ENCODE measurements around the gene MAT2A. TPM values are rescaled to one million over a fixed set of nuclear protein-coding genes. Genes with fewer than 3 reads are reported as not detected.

The MAT2A gene
- total RNA-seq, 2 experiments from 2014 or later, result 336 to 462 TPM

DNA sequence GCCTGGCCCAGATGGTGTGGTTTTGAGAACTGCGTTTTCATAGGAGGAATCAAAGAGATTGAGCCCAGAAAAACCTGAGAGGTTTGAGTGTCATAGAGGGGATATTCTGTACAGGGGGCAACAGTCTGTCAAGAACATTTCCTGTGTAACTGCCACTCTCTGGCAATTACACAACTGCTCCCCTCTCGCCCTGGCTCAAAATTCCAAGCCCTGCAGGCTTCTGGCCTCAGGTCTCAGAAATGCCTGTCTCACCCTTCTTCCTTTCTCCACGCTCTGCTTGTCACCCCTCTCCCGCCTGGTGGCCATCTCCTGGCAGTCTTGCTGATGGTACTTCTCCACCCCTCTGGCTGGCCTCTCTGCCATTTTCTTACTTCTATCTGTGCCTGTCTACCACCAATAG, 49.3 kb downstream of the MAT2A start:
- DNase-seq (ENCODE audit: low spot score), result no peak
- H3K9me2 ChIP-seq (ENCODE audit: insufficient read depth, low read length), result no peaks in the 10 kb centered on the region
- no peak overlapping the region for H3K4me3 ChIP-seq (ENCODE audit: low read depth, low read length, poor library complexity, severe bottlenecking)
- H4K20me1 ChIP-seq (ENCODE audit: insufficient read depth, low read length), result no peaks in the 10 kb centered on the region
- BruUV-seq (replicated peaks), result no TSS peak
- H3K79me2 ChIP-seq (ENCODE audit: insufficient read depth, low read depth, low read length), result no peaks in the 10 kb centered on the region
- CTCF ChIA-PET (ENCODE audit: unreplicated experiment), result interaction anchor here (0.6 kb wide), 1 partner anchor 21 kb away, joined by 3 read pairs; no protein-coding TSS in a partner anchor
- POLR2A ChIA-PET, result interaction anchor here (1.6 kb wide), 1 partner anchor 169 kb away, joined by 4 read pairs; no protein-coding TSS in a partner anchor
- H3K27ac ChIP-seq (ENCODE audit: low read depth, low read length, poor library complexity, severe bottlenecking), result no peak overlapping the region
- intact Hi-C loops (cut with micrococcal nuclease; ENCODE audit: unreplicated experiment), result no loop called here
- TF ChIP-seq, protein P1, sequence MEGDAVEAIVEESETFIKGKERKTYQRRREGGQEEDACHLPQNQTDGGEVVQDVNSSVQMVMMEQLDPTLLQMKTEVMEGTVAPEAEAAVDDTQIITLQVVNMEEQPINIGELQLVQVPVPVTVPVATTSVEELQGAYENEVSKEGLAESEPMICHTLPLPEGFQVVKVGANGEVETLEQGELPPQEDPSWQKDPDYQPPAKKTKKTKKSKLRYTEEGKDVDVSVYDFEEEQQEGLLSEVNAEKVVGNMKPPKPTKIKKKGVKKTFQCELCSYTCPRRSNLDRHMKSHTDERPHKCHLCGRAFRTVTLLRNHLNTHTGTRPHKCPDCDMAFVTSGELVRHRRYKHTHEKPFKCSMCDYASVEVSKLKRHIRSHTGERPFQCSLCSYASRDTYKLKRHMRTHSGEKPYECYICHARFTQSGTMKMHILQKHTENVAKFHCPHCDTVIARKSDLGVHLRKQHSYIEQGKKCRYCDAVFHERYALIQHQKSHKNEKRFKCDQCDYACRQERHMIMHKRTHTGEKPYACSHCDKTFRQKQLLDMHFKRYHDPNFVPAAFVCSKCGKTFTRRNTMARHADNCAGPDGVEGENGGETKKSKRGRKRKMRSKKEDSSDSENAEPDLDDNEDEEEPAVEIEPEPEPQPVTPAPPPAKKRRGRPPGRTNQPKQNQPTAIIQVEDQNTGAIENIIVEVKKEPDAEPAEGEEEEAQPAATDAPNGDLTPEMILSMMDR (conservative IDR thresholded peaks at IDR 0.05; ENCODE audit: low read length), result no peak
- TF ChIP-seq EZH2phosphoT487 (IDR thresholded peaks at IDR 0.05; ENCODE audit: borderline replicate concordance, low read depth, low read length), result no peak
- peaks cover 11% of the 10 kb centered on the region; the same call in 1 of the 2 replicates for H3K36me3 ChIP-seq (ENCODE audit: insufficient read depth, low read length)
- peaks cover 13% of the 10 kb centered on the region for H3K4me1 ChIP-seq (ENCODE audit: insufficient read depth, low read length, poor library complexity, severe bottlenecking)
- no peaks in the 10 kb centered on the region for H3K9me3 ChIP-seq (ENCODE audit: low read length)
- no peak overlapping the region for H3K4me2 ChIP-seq (ENCODE audit: low read length)
- H2AFZ ChIP-seq (ENCODE audit: low read length), result no peak overlapping the region

GRCh38 chr2:85588645-85589044, 49.7 kb downstream of the MAT2A start:
- intact Hi-C loops (cut with micrococcal nuclease; ENCODE audit: unreplicated experiment), result no loop called here
- no TSS peak for BruUV-seq (replicated peaks)
- Histone ChIP-seq H3K4me3 (ENCODE audit: low read depth, low read length, poor library complexity, severe bottlenecking) (no peak overlapping the region), H2AFZ (ENCODE audit: low read length) (no peak overlapping the region), H3K79me2 (ENCODE audit: insufficient read depth, low read depth, low read length) (no peaks in the 10 kb centered on the region), H3K9me2 (ENCODE audit: insufficient read depth, low read length) (no peaks in the 10 kb centered on the region), H3K27ac (ENCODE audit: low read depth, low read length, poor library complexity, severe bottlenecking) (no peak overlapping the region), H3K9me3 (ENCODE audit: low read length) (no peaks in the 10 kb centered on the region), H3K4me2 (ENCODE audit: low read length) (no peak overlapping the region), H4K20me1 (ENCODE audit: insufficient read depth, low read length) (no peaks in the 10 kb centered on the region), H3K4me1 (ENCODE audit: insufficient read depth, low read length, poor library complexity, severe bottlenecking) (peaks cover 13% of the 10 kb centered on the region), H3K36me3 (ENCODE audit: insufficient read depth, low read length) (peaks cover 7% of the 10 kb centered on the region; the same call in 1 of the 2 replicates)
- CTCF ChIA-PET (ENCODE audit: unreplicated experiment), result interaction anchor here (0.6 kb wide), 1 partner anchor 21 kb away, joined by 3 read pairs; no protein-coding TSS in a partner anchor
- POLR2A ChIA-PET, result interaction anchor here (1.6 kb wide), 1 partner anchor 169 kb away, joined by 4 read pairs; no protein-coding TSS in a partner anchor
- TF ChIP-seq, protein P1 (conservative IDR thresholded peaks at IDR 0.05; ENCODE audit: low read length), result no peak
- DNase-seq (ENCODE audit: low spot score), result no peak

DNA sequence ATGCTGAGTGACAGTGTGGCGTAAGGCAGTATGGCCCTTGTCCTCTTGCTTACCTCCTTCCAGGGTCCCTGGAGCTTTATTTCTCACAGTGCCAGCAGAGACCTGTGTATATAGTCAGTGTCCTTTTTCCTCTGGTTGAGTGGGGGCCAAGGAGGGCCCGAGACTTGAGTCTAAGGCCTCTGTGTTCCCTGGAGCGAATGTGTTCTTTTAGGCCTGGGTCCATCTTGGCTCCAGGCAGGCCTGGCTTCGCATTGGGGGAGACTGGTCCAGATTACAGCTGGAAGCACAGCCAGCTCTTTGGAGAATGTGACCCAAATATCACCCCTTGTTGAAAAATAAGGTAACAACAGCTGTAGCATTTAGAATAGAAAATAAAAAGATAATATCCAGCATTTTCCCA, 50.2 kb downstream of the MAT2A start:
- Histone ChIP-seq H3K9me2 (ENCODE audit: insufficient read depth, low read length) (no peaks in the 10 kb centered on the region), H3K36me3 (ENCODE audit: insufficient read depth, low read length) (peaks cover 3% of the 10 kb centered on the region; the same call in 1 of the 2 replicates), H3K79me2 (ENCODE audit: insufficient read depth, low read depth, low read length) (no peaks in the 10 kb centered on the region), H3K4me1 (ENCODE audit: insufficient read depth, low read length, poor library complexity, severe bottlenecking) (peaks cover 13% of the 10 kb centered on the region), H2AFZ (ENCODE audit: low read length) (no peak overlapping the region), H3K27ac (ENCODE audit: low read depth, low read length, poor library complexity, severe bottlenecking) (no peak overlapping the region), H3K4me3 (ENCODE audit: low read depth, low read length, poor library complexity, severe bottlenecking) (no peak overlapping the region), H3K9me3 (ENCODE audit: low read length) (no peaks in the 10 kb centered on the region), H3K4me2 (ENCODE audit: low read length) (no peak overlapping the region), H4K20me1 (ENCODE audit: insufficient read depth, low read length) (no peaks in the 10 kb centered on the region)
- no TSS peak for BruUV-seq (replicated peaks)
- intact Hi-C loops (cut with micrococcal nuclease; ENCODE audit: unreplicated experiment), result no loop called here
- DNase-seq (ENCODE audit: low spot score), result no peak
- TF ChIP-seq, protein P1 (conservative IDR thresholded peaks at IDR 0.05; ENCODE audit: low read length), result no peak
- TF ChIP-seq EZH2phosphoT487 (IDR thresholded peaks at IDR 0.05; ENCODE audit: borderline replicate concordance, low read depth, low read length), result no peak
- ChIA-PET CTCF (ENCODE audit: unreplicated experiment) (no interaction called here), POLR2A (interaction anchor here (1.6 kb wide), 1 partner anchor 170 kb away, joined by 4 read pairs; no protein-coding TSS in a partner anchor)
